Measurements from ENCODE around the gene ADI1. TPM values are rescaled to one million over a fixed set of nuclear protein-coding genes. Genes with fewer than 3 reads are reported as not detected.
"Not testable (repeated sequence)": the region's sequence is repeated elsewhere in the genome, so short reads cannot be mapped to it uniquely, and the experiment has no call there.

The ADI1 gene
- total and polyA plus RNA-seq, 2 experiments from 2014 or later, result 106 to 204 TPM

DNA sequence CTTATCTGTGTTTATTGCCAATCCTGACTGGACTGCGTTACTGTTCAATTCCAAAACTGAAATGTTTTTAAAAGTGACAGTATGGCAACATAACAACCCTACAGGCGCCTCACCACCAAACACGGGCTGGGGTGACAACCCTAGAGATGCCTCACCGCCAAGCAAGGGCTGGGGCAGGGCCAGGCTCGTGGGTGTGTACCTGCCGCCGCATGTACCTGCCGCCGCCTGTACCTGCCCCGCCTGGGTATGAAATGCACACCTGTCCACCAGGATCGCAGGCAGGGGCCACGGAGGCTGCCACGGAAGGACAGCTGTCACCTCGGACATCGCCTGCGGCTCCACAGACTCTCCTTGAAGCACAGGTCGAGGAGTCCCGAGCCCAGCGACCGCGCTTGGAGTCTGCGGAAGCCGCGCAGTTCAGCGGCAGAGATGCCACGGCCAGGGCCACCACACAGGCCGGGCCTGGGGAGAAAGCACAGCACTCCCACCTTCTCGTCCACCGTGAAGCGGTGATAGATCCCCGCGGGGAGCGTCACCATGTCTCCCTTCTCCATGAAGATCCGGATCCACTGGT is 18.9 kb downstream of the ADI1 start:
- Histone ChIP-seq H3K4me2 (no peak overlapping the region), H3K4me1 (ENCODE audit: insufficient read depth) (no peaks in the 10 kb centered on the region), H3K4me3 (no peak overlapping the region), H3K9me3 (ENCODE audit: low read depth) (no peaks in the 10 kb centered on the region), H3K79me2 (peaks cover 12% of the 10 kb centered on the region), H3K27me3 (no peaks in the 10 kb centered on the region), H3K9me2 (replicated peaks; ENCODE audit: insufficient read depth) (no peaks in the 10 kb centered on the region), H3K27ac (no peak overlapping the region), H2AFZ (no peak overlapping the region), H4K20me1 (ENCODE audit: insufficient read depth, poor library complexity, severe bottlenecking) (no peaks in the 10 kb centered on the region), H3K36me3 (replicated peaks; ENCODE audit: insufficient read depth, low read depth) (peaks cover 3% of the 10 kb centered on the region)
- no peak for DNase-seq (ENCODE audit: low spot score)
- 97% methylated on average over 34 of the region's 34 CpGs for WGBS (ENCODE audit: low lambda C conversion rate, missing lambda C conversion rate)
- TF ChIP-seq EZH2phosphoT487 (IDR thresholded peaks at IDR 0.05; ENCODE audit: low read depth, severe bottlenecking, unreplicated experiment) (no peak), EZH2 (IDR thresholded peaks at IDR 0.05; ENCODE audit: borderline replicate concordance) (no peak)
- TF ChIP-seq, protein P1, sequence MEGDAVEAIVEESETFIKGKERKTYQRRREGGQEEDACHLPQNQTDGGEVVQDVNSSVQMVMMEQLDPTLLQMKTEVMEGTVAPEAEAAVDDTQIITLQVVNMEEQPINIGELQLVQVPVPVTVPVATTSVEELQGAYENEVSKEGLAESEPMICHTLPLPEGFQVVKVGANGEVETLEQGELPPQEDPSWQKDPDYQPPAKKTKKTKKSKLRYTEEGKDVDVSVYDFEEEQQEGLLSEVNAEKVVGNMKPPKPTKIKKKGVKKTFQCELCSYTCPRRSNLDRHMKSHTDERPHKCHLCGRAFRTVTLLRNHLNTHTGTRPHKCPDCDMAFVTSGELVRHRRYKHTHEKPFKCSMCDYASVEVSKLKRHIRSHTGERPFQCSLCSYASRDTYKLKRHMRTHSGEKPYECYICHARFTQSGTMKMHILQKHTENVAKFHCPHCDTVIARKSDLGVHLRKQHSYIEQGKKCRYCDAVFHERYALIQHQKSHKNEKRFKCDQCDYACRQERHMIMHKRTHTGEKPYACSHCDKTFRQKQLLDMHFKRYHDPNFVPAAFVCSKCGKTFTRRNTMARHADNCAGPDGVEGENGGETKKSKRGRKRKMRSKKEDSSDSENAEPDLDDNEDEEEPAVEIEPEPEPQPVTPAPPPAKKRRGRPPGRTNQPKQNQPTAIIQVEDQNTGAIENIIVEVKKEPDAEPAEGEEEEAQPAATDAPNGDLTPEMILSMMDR (IDR thresholded peaks at IDR 0.05; ENCODE audit: poor library complexity), result no peak

DNA sequence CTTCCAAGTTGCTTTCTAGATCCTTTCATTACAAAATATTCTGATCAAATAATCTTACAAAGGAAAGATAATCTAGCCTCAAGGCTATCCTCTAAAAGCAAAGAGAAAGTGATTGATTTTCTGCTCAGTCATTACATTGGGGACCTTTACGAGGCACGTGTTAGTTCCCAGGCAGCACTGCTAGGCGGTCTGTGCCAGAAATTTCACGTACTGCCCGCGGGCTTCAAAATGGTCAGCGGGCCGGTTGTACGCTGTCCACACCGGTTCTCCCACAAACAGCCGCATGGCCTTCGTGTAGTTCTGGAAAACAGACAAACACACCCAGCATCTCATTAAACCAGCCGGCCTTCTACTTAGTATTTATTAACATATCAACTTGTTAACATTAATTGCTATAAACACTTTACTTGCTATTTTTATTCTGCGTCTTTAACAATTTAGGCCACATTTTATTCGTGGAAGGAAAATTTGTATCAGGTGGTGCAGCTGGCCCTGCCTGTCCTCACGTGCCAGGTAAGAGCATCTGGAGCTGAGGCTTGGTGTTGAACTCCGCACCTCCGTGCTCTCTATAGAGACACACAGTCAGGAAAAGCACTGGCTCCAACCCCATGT is 20.4 kb downstream of the ADI1 start:
- Histone ChIP-seq H3K27ac (no peak overlapping the region), H3K4me1 (ENCODE audit: insufficient read depth) (no peaks in the 10 kb centered on the region), H3K4me2 (no peak overlapping the region), H3K9me2 (replicated peaks; ENCODE audit: insufficient read depth) (no peaks in the 10 kb centered on the region), H3K9me3 (ENCODE audit: low read depth) (no peaks in the 10 kb centered on the region), H3K79me2 (peaks cover 3% of the 10 kb centered on the region), H2AFZ (no peak overlapping the region), H4K20me1 (ENCODE audit: insufficient read depth, poor library complexity, severe bottlenecking) (no peaks in the 10 kb centered on the region), H3K27me3 (no peaks in the 10 kb centered on the region), H3K36me3 (replicated peaks; ENCODE audit: insufficient read depth, low read depth) (peaks cover 3% of the 10 kb centered on the region), H3K4me3 (no peak overlapping the region)
- no peak for TF ChIP-seq EZH2 (IDR thresholded peaks at IDR 0.05; ENCODE audit: borderline replicate concordance)
- TF ChIP-seq, protein P1 (IDR thresholded peaks at IDR 0.05; ENCODE audit: poor library complexity), result no peak
- no peak for TF ChIP-seq EZH2phosphoT487 (IDR thresholded peaks at IDR 0.05; ENCODE audit: low read depth, severe bottlenecking, unreplicated experiment)
- 97% methylated on average over 18 of the region's 18 CpGs for WGBS (ENCODE audit: low lambda C conversion rate, missing lambda C conversion rate)
- no peak for DNase-seq (ENCODE audit: low spot score)

DNA sequence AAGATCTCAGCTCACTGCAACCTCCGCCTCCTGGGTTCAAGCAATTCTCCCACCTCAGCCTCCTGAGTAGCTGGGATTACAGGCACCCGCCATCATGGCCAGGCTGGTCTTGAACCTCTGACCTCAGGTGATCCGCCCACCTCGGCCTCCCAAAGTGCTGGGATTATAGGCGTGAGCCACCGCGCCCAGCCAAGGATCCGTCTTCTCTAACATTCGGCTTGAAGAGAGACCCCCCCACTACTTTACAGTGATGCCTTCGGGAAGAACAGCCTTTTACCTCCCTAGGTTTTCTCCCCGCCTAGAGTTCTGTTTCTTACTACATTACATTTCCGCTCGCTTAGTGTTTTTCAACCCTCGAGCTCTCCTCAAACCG is 22.6 kb downstream of the ADI1 start:
- DNase-seq (ENCODE audit: low spot score); H3K9me3 ChIP-seq (ENCODE audit: low read depth); H3K27me3 ChIP-seq; H4K20me1 ChIP-seq (ENCODE audit: insufficient read depth, poor library complexity, severe bottlenecking); H3K4me2 ChIP-seq; H3K4me3 ChIP-seq; H3K36me3 ChIP-seq (replicated peaks; ENCODE audit: insufficient read depth, low read depth); H2AFZ ChIP-seq; H3K79me2 ChIP-seq; H3K9me2 ChIP-seq (replicated peaks; ENCODE audit: insufficient read depth); H3K27ac ChIP-seq; H3K4me1 ChIP-seq (ENCODE audit: insufficient read depth): not testable (repeated sequence)
- 96% methylated on average over 15 of the region's 15 CpGs for WGBS (ENCODE audit: low lambda C conversion rate, missing lambda C conversion rate)

DNA sequence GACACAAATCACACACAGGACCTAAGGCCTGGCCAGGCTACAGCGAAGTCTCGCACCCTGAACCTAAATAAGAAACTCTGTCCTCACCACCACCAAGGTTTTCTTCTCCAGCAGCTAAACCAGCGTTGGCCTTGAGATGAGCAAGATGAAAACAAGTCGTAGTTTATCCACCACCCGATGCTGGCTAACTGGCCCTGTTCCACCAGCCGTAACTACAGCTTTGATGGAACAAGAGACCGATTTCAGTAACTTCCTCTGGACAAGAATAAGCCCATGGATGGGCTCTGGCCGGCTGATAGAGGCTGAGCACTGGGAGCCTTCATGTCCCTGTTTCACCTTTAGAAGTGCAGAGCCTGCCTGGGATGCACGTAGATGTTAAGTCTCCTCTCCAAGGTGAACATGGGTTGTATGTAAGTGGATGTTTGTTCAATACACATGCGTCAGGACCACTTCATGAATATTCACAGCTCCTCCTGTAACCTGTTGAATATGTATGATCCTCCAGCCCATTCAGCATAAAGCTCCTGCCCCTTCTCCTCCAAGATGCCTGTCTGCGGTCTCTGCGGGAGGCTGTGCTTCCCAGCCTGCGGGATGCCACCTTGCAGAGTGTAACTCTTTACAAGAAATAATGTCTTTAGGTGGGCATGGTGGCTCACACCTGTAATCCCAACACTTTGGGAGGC is 24.2 kb downstream of the ADI1 start:
- 98% methylated on average over 13 of the region's 13 CpGs for WGBS (ENCODE audit: low lambda C conversion rate, missing lambda C conversion rate)
- TF ChIP-seq EZH2phosphoT487 (IDR thresholded peaks at IDR 0.05; ENCODE audit: low read depth, severe bottlenecking, unreplicated experiment) (no peak), EZH2 (IDR thresholded peaks at IDR 0.05; ENCODE audit: borderline replicate concordance) (no peak)
- TF ChIP-seq, protein P1 (IDR thresholded peaks at IDR 0.05; ENCODE audit: poor library complexity), result no peak
- Histone ChIP-seq H3K9me2 (replicated peaks; ENCODE audit: insufficient read depth) (no peaks in the 10 kb centered on the region), H3K27me3 (no peaks in the 10 kb centered on the region), H3K79me2 (no peaks in the 10 kb centered on the region), H2AFZ (no peak overlapping the region), H4K20me1 (ENCODE audit: insufficient read depth, poor library complexity, severe bottlenecking) (no peaks in the 10 kb centered on the region), H3K4me3 (no peak overlapping the region), H3K36me3 (replicated peaks; ENCODE audit: insufficient read depth, low read depth) (peaks cover 3% of the 10 kb centered on the region), H3K4me2 (no peak overlapping the region), H3K27ac (no peak overlapping the region), H3K9me3 (ENCODE audit: low read depth) (no peaks in the 10 kb centered on the region), H3K4me1 (ENCODE audit: insufficient read depth) (no peaks in the 10 kb centered on the region)
- DNase-seq (ENCODE audit: low spot score), result no peak
